ENCODE results near the gene DPP10.
"Not testable (repeated sequence)": the region's sequence is repeated elsewhere in the genome, so short reads cannot be mapped to it uniquely, and the experiment has no call there.

DPP10 gene

DNA sequence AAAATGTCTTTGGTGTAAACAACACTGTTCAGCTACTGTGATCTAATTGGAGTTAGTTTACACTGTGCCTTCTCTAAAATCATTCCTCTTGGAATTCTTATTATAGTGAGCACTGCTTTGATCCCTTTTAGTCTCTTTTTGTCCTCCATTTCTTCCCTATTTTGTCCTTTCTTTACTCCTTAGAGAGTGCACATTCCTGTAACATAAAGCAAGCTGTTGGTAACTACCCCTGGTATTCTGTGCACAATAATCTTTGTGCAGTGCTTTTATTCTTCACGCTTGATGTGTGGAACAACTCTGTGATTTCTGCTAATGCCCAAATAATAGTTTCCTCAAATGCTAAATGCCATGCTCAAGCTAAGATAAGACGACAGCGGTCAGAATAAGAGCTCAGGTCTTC, 401.5 kb downstream of the DPP10 start:
- no peak for DNase-seq

- no peak for DNase-seq
Measured at GRCh38 chr2:114857196-114857595, 414.8 kb downstream of the DPP10 start.

GRCh38 chr2:114859726-114860510, 417.5 kb downstream of the DPP10 start:
- DNase-seq, result no peak

- no peak for DNase-seq
Measured at GRCh38 chr2:114862243-114862642, 419.8 kb downstream of the DPP10 start.

DNA sequence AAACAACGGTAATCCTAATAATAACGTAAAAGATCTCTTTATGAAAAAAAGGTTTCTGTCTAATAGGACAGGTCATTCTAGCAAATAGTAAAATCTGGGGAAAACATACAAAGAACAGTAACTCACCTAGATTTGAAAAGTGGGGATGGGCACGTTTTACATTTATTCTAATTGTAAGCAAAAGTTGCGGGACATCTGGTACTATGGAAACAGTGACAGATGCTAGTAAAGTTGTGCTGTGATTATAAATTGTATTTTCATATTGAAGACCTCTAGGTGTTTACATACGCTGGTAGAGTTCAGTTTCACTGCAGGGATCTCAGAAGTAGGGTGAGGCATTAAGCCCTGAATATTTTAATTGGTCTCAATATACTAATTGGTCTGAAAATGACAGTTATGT, 422.5 kb downstream of the DPP10 start:
- DNase-seq, result no peak

DNA sequence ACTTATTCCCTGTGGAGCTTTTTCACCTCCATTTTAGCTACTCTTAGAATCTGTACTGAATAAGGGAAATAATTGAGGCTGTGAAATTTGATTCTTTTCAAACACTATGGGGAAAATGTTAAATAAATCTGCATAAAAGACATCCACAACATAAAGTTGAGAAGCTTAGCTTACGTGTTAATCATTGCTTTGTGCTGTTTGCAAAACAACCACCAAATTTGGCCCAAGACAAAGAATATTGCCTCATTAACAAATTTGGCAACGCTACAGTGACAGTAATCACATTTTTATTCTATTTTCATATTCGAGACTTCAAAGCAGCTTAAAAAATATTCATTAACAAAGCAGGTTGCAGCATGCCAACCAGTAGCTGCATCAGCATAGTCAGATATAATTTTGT, 437.6 kb downstream of the DPP10 start:
- DNase-seq, result no peak

- DNase-seq, result no peak
Measured at GRCh38 chr2:114919985-114920384, 477.5 kb downstream of the DPP10 start.

- no peak for DNase-seq
Measured at GRCh38 chr2:114922076-114922475, 479.6 kb downstream of the DPP10 start.

DNA sequence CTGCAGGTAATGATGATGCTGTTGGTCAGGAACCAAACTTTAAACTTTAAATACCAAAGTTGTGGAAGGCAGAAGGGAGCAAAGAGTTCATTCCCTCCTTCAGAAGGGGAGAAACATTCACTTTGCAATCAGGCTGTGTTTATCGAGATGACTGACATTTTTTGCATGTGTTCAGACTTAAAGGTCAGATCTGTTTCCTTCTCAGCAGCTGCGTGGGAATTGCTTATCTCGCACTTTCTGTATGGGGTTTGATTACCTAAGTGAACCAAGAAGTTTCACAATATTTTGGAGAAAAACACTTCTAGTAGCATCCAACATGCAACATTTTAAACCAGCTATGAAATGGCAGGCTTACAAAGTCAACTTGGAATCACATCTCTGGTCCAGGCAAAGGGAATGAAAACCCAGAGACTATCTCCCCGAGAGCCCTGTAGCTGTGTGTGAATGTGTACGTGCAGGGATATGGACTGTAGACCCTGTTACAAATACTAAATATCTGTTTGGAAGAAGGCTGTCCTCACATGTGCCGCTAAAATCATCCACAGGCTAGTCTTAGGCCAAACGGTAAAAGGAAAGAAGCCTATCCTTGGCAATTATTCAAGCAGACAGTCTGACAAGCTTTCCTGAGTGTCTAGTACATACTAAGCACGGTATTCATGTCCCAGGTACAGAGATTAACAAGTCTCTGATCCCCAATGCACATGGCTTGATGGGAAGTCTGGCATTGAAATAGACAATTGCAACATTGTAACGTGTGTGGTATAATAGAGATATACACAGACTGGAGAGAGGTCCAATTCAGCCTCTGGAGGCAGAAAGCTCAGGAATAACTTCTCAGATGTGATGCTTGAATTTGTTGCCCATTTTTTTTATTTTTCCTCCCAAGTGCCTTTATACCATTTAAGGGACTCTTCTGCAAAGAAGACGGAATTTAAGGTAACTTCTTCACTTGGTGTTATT, 483.1 kb downstream of the DPP10 start:
- no peak for DNase-seq

- no peak for DNase-seq
Measured at GRCh38 chr2:114926303-114926702, 483.9 kb downstream of the DPP10 start.

DNA sequence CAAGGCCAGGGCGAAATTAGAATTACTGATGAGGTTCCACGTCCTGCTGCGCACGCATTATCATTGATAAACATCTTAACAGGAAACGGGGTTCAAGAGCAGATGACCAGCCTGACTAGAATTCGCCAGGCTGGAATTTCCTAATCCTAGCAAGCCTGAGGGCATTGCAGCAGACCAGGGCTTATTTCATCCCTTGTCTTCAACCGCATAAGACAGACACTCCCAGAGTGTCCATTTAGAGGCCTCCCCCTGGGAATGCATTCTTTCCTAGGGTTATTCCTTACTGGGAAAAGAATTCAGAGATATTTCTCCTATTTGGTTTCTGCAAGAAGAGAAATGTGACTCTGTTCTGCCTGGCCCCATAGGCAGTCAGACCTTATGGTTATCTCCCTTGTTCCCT, 486.8 kb downstream of the DPP10 start:
- no peak for DNase-seq

DNA sequence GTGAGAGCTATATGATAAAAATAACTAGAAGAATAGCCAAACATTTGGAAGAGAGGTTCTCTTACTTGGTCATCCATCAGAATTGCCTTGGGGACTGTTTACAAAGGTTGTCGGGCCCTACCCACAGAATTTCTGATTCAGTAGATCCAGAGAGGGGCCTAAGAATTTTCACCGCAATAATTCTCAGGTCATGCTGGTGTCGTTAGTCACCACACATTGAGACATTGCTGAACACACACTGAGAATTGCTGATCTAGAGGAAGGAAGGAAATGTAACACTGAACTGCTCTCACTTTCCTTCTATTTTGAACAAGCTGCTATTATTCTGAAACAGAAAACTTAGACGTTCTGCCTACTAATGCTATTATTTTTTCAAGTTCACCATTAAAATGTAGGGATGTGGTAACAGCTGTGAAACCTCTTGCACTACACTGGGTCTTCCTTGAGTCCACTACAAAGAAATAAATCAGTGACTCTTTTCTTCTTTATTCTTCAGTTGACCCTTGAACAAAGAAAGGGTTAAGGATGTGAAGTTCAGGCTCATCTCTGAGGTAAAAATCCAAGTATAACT, 491.3 kb downstream of the DPP10 start:
- DNase-seq, result no peak

DNA sequence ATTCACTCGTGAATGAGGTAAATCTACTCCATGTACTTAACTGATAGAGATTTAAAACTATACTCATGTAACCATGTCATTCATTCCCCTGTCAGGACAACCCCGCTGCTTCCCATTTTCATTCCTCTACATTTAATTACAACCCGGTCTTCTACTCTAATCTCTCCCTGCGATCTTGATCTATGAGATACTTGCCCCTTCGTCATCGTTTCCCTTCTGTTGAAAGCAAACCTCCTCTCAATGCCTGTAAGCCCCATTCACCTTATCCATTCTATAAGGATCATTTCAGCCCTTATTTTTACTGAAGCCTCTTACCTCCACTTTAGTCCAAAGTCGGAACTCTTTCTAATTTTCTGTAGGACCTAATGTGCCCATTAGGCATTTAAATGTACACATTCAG, 492.6 kb downstream of the DPP10 start:
- no peak for DNase-seq

DNA sequence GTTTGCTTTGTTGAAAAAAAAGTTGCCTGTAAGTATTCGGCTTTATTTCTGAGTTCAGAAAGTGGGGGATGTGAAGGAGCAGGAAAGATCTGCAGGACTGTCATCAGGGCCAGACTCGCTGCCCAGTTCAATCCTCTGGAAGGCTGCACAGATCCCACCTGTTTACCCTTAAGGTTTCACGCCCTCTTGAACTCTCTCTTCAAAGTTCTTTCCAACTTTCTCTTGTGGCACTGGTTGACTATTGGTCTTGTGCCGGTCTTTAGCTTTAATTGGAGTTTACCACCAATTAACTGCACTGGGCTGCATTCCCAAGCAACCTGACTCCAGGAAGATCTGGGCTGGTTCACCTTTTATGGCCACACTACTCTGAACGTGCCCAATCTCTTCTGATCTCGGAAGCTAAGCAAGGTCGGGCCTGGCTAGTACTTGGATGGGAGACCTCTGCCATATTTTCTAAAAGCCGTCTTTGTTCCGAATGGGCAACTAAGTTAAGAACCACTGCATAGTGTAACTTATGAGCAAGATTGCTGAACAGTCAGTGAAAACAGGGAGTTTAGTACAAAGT, 495.0 kb downstream of the DPP10 start:
- DNase-seq, result no peak

DNA sequence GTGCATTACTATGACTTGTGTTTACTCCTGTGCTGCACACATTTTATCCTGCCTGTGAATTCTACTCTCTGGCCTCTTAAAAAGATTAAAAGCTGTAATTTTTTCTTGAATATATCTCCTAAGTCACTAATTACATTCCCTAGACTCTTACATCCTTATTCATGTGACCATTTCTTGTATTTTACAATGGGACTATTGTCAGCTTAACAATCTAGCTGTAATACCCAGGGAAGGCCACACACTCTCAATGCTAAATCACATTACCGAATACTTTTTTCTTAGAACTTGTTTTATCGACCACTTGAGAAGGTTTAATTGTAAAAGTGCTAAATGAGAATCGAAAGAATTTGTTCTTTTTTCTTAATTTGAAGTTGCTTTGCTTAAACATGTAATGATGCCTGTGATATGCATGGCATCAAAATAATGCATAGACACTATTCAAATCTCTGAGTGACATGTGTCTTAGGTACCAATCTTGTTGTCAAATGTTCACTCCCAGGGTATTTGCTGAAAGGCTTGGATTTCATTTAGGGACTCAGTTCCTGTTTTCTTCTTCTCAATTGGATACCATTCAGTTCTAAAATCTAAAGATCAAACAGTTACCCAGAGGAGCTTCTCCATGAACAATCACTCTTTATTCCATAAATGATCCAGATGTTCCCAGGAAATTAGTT, 498.5 kb downstream of the DPP10 start:
- no peak for DNase-seq

- no peak for DNase-seq
Measured at GRCh38 chr2:114949228-114949804, 506.9 kb downstream of the DPP10 start.

GRCh38 chr2:114960389-114960788, 517.9 kb downstream of the DPP10 start:
- DNase-seq, result no peak

- DNase-seq, result no peak
Measured at GRCh38 chr2:114962532-114962931, 520.1 kb downstream of the DPP10 start.

GRCh38 chr2:114968748-114969400, 526.4 kb downstream of the DPP10 start:
- no peak for DNase-seq

DNA sequence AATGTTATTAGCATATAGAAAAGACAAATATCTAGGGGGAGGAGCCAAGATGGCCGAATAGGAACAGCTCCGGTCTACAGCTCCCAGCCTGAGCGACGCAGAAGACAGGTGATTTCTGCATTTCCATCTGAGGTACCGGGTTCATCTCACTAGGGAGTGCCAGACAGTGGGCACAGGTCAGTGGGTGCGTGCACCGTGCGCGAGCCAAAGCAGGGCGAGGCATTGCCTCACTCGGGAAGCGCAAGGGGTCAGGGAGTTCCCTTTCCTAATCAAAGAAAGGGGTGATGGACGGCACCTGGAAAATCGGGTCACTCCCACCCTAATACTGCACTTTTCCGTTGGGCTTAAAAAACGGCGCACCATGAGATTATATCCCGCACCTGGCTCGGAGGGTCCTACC, 561.9 kb downstream of the DPP10 start:
- not testable (repeated sequence) for DNase-seq

DNA sequence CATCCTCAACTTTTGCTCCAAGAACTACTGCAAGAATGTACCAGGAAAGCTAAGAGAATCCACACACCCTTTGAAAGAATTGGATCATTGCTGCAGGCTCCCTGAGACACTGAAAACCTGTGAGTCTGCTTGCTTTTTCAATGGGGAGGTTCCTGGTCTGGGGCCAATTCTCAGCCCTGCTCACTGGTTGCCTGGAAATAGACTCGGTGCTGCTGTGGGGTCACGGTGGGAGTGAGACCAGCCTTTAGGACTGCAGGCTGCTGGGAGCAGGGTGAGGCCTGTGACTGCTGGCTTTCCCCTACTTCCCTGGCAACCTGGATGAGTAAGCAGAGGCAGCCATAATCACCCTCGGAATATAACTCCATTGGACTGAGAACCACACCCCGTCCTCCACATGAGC, 569.3 kb downstream of the DPP10 start:
- no peak for DNase-seq

- DNase-seq, result not testable (repeated sequence)
Measured at GRCh38 chr2:115022013-115022412, 579.6 kb downstream of the DPP10 start.
